Measurements from ENCODE around the gene UBQLN4. TPM values are rescaled to one million over a fixed set of nuclear protein-coding genes. Genes with fewer than 3 reads are reported as not detected.

Gene UBQLN4
- total RNA-seq: 10.7 and 19.0 TPM in 2 replicates

DNA sequence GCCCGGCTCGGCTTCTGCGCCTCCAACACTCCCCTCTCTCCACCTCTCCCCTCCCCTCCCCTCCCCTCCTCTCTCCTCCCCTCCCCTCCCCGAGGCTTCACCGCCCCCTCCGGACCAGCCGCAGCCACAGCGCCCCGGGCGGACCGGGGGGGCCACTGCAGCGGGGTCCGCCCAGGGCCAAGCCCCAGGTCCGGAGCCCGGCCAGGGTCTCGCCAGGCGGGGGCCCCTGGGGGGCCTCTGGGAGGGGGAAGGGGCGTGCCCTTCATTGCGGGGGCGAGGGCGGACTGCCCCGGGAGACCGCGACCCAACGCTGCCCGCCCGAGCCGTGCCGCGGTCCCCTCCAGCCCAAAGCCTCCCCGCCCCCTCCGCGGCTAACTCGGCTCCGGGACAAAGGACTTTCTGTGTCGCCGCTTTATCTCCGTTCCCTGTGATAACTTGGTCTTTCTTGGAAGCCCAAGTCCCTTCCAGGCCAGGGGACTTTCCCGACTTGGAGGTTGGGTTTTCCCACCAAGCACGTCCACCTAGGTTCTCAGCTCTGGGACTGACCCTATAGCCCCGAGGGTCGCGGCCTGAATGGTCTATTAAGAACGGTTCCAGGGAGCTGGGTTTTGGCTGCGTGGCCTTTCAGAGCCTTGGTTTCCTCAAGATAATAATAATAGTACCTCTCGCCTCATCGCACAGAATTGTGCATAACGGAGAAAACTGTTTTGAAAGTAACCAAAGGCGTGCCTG lies at the start of gene UBQLN4:
TSS of gene UBQLN4 (minus strand) at position 31 of the 732 bp plus-strand sequence. CDS start 97 bp downstream, outside the sequence.

DNA sequence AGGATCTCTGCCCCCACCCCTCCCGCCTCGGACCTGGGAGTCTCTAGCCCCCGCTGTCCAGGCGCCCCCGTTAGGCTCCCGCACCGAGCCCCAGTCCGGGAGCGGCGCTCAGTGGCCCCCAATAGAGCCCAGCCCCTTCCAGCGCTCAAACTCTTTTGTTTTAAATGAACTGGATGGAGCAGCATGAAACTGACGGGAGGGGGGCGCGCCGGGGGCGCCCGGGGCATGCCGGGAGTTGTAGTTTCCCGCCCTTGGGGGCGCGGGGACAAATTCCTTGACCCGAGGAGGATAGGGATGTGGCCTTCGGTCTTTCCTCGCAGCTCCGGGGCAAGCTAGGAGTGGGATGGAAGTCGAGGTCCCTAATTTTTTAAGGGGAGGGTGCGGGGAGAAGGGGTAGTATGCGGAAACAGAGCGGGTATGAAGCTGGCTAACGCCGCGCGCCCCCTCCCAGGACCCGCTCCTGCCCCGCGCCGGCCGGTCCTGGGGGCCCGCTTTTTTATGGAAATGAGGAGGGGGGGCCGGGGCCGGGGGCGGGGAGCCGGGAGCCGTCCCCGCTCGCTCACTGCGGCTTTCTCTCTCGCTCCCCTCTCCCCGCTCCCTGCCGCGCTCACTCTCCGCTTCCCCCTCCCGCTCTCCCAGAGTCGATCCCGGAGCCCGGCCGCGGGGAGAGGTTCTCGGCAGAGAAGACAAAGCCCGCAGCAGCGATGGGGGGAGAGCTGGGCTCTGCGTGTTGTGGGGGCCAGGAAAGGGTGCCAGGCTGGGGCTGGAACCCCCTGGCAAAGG lies 28.9 kb upstream of the UBQLN4 start, which contains the start of gene MEX3A:
TSS of gene MEX3A (minus strand) at position 157 of the 783 bp plus-strand sequence. CDS start 467 bp downstream, outside the sequence.

DNA sequence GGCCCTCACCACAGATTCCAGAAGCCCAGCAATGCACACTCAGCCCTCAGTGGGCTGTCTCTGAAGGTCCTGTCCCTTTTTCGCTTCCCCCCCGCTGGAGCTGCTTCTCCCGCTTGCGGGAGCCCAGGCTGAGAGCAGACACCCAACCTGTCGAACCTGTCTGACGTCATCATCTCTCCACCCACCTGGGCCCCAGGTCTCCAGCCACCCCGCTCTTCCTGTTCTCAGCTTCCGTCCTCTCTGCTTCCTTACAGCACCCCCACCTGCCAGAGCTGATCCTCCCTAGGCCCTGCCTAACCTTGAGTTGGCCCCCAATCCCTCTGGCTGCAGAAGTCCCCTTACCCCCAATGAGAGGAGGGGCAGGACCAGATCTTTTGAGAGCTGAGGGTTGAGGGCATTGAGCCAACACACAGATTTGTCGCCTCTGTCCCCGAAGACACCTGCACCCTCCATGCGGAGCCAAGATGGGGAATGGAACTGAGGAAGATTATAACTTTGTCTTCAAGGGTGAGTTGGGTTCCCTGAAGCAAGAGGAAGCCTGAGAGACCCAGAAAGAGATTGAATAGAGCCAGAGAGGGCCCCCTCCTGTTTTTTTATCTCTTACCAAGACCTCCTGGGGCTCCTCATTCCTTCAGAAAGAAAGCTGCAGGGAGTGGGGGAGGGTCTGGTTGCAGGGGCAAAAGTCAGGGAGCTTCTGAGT lies 7.5 kb upstream of the UBQLN4 start, which contains the start of gene RAB25:
TSS of gene RAB25 (plus strand) at position 224 of the 700 bp plus-strand sequence. CDS start at position 465, 241 bp downstream.

DNA sequence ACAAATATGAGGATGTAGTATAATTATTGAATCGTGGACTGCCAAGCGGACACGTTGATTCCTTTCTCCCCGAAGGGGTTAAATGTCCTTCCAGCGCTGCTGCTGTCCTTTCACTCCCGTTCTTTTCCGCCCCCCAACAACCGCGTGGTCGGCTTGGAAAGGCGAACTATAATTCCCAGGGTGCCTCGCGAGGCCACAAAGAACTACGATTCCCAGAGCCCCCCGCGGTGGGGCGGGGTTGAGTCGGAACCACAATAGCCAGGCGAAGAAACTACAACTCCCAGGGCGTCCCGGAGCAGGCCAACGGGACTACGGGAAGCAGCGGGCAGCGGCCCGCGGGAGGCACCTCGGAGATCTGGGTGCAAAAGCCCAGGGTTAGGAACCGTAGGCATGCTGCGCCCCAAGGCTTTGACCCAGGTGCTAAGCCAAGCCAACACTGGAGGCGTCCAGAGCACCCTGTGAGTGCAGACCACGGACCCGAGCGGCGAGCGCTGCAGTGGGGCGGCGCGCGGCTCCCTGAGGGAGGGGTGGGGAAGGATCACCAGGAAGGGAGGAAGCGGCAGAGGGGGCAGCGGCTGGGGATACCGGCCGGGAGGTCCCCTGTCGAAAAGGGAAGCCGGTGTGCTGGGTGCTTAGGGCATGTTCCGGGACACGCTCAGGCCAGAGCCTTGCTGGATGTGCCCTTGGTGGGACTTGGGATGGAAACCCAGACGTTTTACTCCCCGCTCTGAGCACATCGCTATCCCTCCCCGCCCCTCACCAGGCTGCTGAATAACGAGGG lies 1.1 kb upstream of the UBQLN4 start, which contains the start of gene LAMTOR2:
TSS of gene LAMTOR2 (plus strand) at position 283 of the 781 bp plus-strand sequence. CDS start at position 391, 108 bp downstream.

DNA sequence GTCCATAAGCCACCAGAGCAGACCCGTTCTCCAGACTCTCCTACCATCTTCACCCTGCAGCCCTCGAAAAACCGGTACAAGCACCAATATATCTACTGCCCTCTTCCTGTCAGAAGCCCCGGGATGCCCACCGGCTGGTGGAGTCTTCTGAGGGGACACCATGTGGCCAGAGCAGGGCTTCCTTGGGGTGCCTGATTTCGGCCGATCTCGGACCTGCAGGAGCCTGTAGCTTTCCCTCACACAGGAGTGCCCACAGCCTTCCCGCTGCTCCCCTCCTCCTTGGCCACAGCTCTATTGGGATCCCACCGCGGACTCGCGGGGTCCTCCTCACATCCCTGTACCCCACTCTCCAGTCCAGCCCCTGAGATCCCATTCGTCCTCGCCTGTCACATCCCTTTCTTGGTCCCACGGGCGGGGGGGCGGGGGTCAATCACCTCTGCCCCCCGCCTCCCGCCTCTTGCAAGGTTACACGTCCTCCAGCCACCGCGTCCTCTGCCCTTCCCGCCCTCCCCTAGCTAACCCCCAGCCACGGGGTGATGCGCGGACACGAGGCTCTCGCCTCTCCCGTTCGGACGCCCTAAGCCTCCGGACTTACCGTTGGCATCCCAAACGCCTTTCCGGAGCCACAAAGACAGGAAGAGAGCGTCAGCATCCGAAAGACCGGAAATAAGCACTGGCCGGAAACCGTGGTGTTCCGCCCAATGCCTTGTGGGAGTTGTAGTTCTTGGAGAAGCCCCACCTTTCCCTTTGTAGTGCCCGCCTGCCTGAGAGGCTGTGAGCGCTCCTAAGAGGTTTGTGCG lies 33.1 kb downstream of the UBQLN4 start, which contains the start of gene SSR2:
TSS of gene SSR2 (minus strand) at position 659 of the 800 bp plus-strand sequence. CDS start 784 bp downstream, outside the sequence.

Other genes starting within 250 kb of the UBQLN4 start
- gene GON4L, start 196.6 kb downstream of the UBQLN4 start, total RNA-seq: 32.7 and 42.5 TPM in 2 replicates
- 46.9 and 65.6 TPM in 2 replicates for gene SYT11, start 194.2 kb downstream of the UBQLN4 start, total RNA-seq
- 51.5 and 55.8 TPM in 2 replicates for gene RIT1, start 142.4 kb downstream of the UBQLN4 start, total RNA-seq
- gene KHDC4, start 119.4 kb downstream of the UBQLN4 start, total RNA-seq: 32.1 and 32.8 TPM in 2 replicates
- gene RXFP4, start 112.2 kb downstream of the UBQLN4 start, total RNA-seq: 0.30 TPM in 1 of 2 replicates, not detected in the other
- 90.3 and 107 TPM in 2 replicates for gene ARHGEF2, start 75.3 kb downstream of the UBQLN4 start, total RNA-seq
- gene SSR2, start 32.8 kb downstream of the UBQLN4 start, total RNA-seq: 606 and 1,121 TPM in 2 replicates
- 32.4 and 57.6 TPM in 2 replicates for gene LAMTOR2, start 984 bp upstream of the UBQLN4 start, total RNA-seq
- gene RAB25, start 7.4 kb upstream of the UBQLN4 start, total RNA-seq: not detected in 2 replicates
- gene MEX3A, start 28.7 kb upstream of the UBQLN4 start, total RNA-seq: 3.3 and 7.4 TPM in 2 replicates
- gene LMNA, start 60.9 kb upstream of the UBQLN4 start, total RNA-seq: 365 and 755 TPM in 2 replicates
- gene SEMA4A, start 99.8 kb upstream of the UBQLN4 start, total RNA-seq: 0.55 and 0.59 TPM in 2 replicates
- 8.0 and 12.7 TPM in 2 replicates for gene SLC25A44, start 140.3 kb upstream of the UBQLN4 start, total RNA-seq
- 22.0 and 22.9 TPM in 2 replicates for gene PMF1, start 159.2 kb upstream of the UBQLN4 start, total RNA-seq
- 0.59 TPM in 1 of 2 replicates, not detected in the other for gene BGLAP, start 188.4 kb upstream of the UBQLN4 start, total RNA-seq
- 0.28 and 0.59 TPM in 2 replicates for gene PAQR6, start 194.3 kb upstream of the UBQLN4 start, total RNA-seq
- 43.7 and 73.2 TPM in 2 replicates for gene SMG5, start 229.0 kb upstream of the UBQLN4 start, total RNA-seq
- gene TMEM79, start 230.5 kb upstream of the UBQLN4 start, total RNA-seq: 1.3 and 2.1 TPM in 2 replicates
- gene GLMP, start 241.9 kb upstream of the UBQLN4 start, total RNA-seq: 37.5 and 60.3 TPM in 2 replicates
- 0.28 TPM in 1 of 2 replicates, not detected in the other for gene VHLL, start 245.5 kb upstream of the UBQLN4 start, total RNA-seq

All from smooth muscle cell of the umbilical artery (primary cell).